ENCODE data around the gene PLCG2.
A peak's percentile ranks its signal among the peaks of the same experiment; 100 is the strongest.

The PLCG2 gene

GRCh38 chr16:81733295-81733694, 45.8 kb upstream of the PLCG2 start:
- no peaks in the 10 kb centered on the region for H3K9me3 Mint-ChIP-seq
- H3K36me3 Mint-ChIP-seq (ENCODE audit: low read depth): no peaks in the 10 kb centered on the region
- H3K4me1 Mint-ChIP-seq: peaks cover 21% of the 10 kb centered on the region
- TF ChIP-seq, protein P1, sequence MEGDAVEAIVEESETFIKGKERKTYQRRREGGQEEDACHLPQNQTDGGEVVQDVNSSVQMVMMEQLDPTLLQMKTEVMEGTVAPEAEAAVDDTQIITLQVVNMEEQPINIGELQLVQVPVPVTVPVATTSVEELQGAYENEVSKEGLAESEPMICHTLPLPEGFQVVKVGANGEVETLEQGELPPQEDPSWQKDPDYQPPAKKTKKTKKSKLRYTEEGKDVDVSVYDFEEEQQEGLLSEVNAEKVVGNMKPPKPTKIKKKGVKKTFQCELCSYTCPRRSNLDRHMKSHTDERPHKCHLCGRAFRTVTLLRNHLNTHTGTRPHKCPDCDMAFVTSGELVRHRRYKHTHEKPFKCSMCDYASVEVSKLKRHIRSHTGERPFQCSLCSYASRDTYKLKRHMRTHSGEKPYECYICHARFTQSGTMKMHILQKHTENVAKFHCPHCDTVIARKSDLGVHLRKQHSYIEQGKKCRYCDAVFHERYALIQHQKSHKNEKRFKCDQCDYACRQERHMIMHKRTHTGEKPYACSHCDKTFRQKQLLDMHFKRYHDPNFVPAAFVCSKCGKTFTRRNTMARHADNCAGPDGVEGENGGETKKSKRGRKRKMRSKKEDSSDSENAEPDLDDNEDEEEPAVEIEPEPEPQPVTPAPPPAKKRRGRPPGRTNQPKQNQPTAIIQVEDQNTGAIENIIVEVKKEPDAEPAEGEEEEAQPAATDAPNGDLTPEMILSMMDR (IDR thresholded peaks at IDR 0.05; ENCODE audit: unreplicated experiment in 3 of 3): no peak
- peak overlapping the region in 2 of 3 experiments; percentile 29 to 92 for H3K27ac Mint-ChIP-seq
- H3K27me3 Mint-ChIP-seq (ENCODE audit: low read depth): peaks cover 10% of the 10 kb centered on the region
- peak overlapping the region in 1 of 3 experiments; percentile 21 for H3K4me3 Mint-ChIP-seq

DNA sequence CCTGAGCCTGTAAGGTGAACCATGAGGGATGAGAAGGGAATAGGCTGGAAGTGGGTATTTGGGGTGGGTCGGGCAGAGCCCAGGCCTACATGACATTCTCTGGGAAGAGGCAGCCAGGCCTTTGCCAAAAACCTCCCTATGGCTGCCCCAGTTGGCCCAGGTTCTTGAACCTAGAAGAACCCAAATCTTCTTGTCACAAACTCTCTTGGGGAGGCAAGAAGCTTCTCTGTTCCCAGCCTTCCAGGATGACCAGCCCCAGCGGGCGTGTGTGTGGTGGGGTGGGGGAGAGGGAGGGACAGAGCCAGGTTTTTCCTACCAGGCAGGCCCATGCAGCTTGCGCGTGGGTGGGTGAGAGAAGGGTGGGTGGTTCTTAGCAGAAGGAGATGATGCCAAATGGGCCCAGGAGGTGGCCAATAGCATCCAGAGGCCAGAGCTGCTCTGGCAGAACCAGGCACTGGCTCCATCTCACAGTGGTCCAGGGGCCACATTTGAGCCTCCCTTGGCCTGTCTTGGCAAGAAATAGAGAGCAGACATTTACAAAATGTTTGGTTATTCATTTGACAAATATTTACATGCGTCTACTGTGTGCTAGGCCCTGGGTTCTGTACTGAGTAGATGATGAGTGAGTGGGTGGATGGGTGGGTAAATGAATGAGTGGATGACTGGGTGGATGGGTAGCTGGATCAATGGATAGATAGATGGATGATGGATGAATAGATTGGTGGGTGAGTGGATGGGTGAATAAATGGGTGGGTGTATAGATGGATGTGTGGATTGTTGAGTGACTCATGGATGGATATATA, 44.3 kb upstream of the PLCG2 start:
- TF ChIP-seq, protein P1 (IDR thresholded peaks at IDR 0.05; ENCODE audit: unreplicated experiment in 3 of 3): no peak
- peaks cover 10% of the 10 kb centered on the region for H3K27me3 Mint-ChIP-seq (ENCODE audit: low read depth)
- H3K9me3 Mint-ChIP-seq: no peaks in the 10 kb centered on the region
- H3K36me3 Mint-ChIP-seq (ENCODE audit: low read depth): no peaks in the 10 kb centered on the region
- H3K27ac Mint-ChIP-seq: peak overlapping the region in 1 of 3 experiments; percentile 0
- H3K4me1 Mint-ChIP-seq: peaks cover 23% of the 10 kb centered on the region
- H3K4me3 Mint-ChIP-seq: no peak overlapping the region

- Mint-ChIP-seq H3K27me3 (ENCODE audit: low read depth) (peaks cover 15% of the 10 kb centered on the region), H3K27ac (peak overlapping the region in 2 of 3 experiments; percentile 44 to 72), H3K36me3 (ENCODE audit: low read depth) (no peaks in the 10 kb centered on the region), H3K4me3 (peak overlapping the region; percentile 31 to 47 (median 41)), H3K4me1 (peaks cover 5% of the 10 kb centered on the region), H3K9me3 (no peaks in the 10 kb centered on the region)
- TF ChIP-seq, protein P1 (IDR thresholded peaks at IDR 0.05; ENCODE audit: unreplicated experiment in 3 of 3): peak; percentile 85 to 91 (median 86)
These were observed 41.1 kb upstream of the PLCG2 start for GRCh38 chr16:81737885-81738536.

DNA sequence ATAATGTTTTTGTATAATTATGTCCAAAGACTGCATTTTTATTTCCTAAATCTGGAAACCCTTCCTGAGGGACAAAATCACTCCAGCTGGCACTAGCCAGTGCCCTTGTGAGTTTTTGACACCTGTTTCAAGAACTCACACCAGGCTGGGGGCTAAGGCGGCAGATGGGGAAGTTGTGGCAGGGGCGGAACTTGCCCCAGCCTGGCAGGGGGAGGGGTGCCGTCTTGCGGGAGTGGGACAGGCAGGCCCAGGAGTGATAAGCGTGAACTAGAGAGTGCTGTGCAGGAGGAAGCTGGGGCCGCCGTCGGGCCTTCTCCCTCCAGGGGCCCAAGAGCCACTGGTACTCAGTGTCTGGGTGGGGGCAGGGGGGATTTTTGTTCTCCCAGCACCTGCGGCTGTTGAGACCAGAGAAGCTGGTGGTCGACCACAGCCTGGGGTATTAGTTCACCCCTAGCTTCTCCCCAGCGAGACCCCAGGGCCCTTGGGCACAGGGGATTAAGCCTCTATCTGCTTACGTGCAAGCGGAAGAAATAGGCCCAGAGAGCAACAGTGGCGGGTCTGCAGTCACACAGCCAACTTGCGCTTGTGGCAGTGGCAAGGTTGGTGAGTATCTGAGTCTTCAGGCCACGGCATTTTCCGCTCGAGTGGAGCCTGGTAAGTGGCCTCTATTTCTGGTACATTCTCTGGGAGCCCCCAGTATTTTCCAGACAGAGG, 40.2 kb upstream of the PLCG2 start:
- no peak overlapping the region for H3K4me3 Mint-ChIP-seq
- H3K9me3 Mint-ChIP-seq: no peaks in the 10 kb centered on the region
- H3K36me3 Mint-ChIP-seq (ENCODE audit: low read depth): no peaks in the 10 kb centered on the region
- H3K4me1 Mint-ChIP-seq: peaks cover 5% of the 10 kb centered on the region
- TF ChIP-seq, protein P1 (IDR thresholded peaks at IDR 0.05; ENCODE audit: unreplicated experiment in 3 of 3): no peak
- H3K27ac Mint-ChIP-seq: no peak overlapping the region
- peaks cover 19% of the 10 kb centered on the region for H3K27me3 Mint-ChIP-seq (ENCODE audit: low read depth)

- Mint-ChIP-seq H3K4me1 (peaks cover 5% of the 10 kb centered on the region), H3K27ac (no peak overlapping the region), H3K9me3 (no peaks in the 10 kb centered on the region), H3K4me3 (no peak overlapping the region), H3K27me3 (ENCODE audit: low read depth) (peaks cover 23% of the 10 kb centered on the region), H3K36me3 (ENCODE audit: low read depth) (no peaks in the 10 kb centered on the region)
- TF ChIP-seq, protein P1 (IDR thresholded peaks at IDR 0.05; ENCODE audit: unreplicated experiment in 3 of 3): no peak
These were observed 39.6 kb upstream of the PLCG2 start for GRCh38 chr16:81739503-81739902.
